T-helper 2 cell (primary cell): ENCODE measurements around the gene NR3C1.
"Not testable (repeated sequence)": the region's sequence is repeated elsewhere in the genome, so short reads cannot be mapped to it uniquely, and the experiment has no call there.

Experiments used
- DNase-seq, 5 experiments: peaks; one replicate each; pipeline versions ENCODE4 v3.0.0 to v3.0.0-alpha.2; 2012 to 2022

Gene NR3C1

GRCh38 chr5:143334380-143334779, 69.1 kb downstream of the NR3C1 start:
- DNase-seq = not testable (repeated sequence)

- no peak for DNase-seq
Measured at GRCh38 chr5:143331956-143332355, 71.5 kb downstream of the NR3C1 start.

- DNase-seq = no peak
Measured at GRCh38 chr5:143329843-143330242, 73.6 kb downstream of the NR3C1 start.

- DNase-seq = no peak
Measured at GRCh38 chr5:143328589-143329220, 74.8 kb downstream of the NR3C1 start.

- DNase-seq = not testable (repeated sequence)
Measured at GRCh38 chr5:143325086-143325485, 78.4 kb downstream of the NR3C1 start.

- not testable (repeated sequence) for DNase-seq
Measured at GRCh38 chr5:143322931-143323630, 80.4 kb downstream of the NR3C1 start.

GRCh38 chr5:143322176-143322575, 81.3 kb downstream of the NR3C1 start:
- no peak for DNase-seq

GRCh38 chr5:143319437-143320227, 83.9 kb downstream of the NR3C1 start:
- no peak for DNase-seq

GRCh38 chr5:143318833-143319232, 84.7 kb downstream of the NR3C1 start:
- no peak for DNase-seq

- no peak for DNase-seq
Measured at GRCh38 chr5:143318270-143318669, 85.2 kb downstream of the NR3C1 start.

GRCh38 chr5:143316844-143317631, 86.4 kb downstream of the NR3C1 start:
- DNase-seq = no peak

- no peak for DNase-seq
Measured at GRCh38 chr5:143316337-143316736, 87.1 kb downstream of the NR3C1 start.

- no peak for DNase-seq
Measured at GRCh38 chr5:143315929-143316328, 87.6 kb downstream of the NR3C1 start.

- DNase-seq = no peak
Measured at GRCh38 chr5:143315214-143315613, 88.3 kb downstream of the NR3C1 start.

- no peak for DNase-seq
Measured at GRCh38 chr5:143314659-143315058, 88.8 kb downstream of the NR3C1 start.

GRCh38 chr5:143314099-143314498, 89.4 kb downstream of the NR3C1 start:
- DNase-seq = no peak

GRCh38 chr5:143313298-143313852, 90.1 kb downstream of the NR3C1 start:
- DNase-seq = no peak

- no peak for DNase-seq
Measured at GRCh38 chr5:143312822-143313221, 90.7 kb downstream of the NR3C1 start.

GRCh38 chr5:143311955-143312354, 91.5 kb downstream of the NR3C1 start:
- no peak for DNase-seq

- DNase-seq = no peak
Measured at GRCh38 chr5:143311428-143311827, 92.1 kb downstream of the NR3C1 start.

GRCh38 chr5:143309661-143310431, 93.6 kb downstream of the NR3C1 start:
- DNase-seq = no peak

- DNase-seq = no peak
Measured at GRCh38 chr5:143308731-143309130, 94.8 kb downstream of the NR3C1 start.
